ENCODE data around the gene NAB2.

Gene NAB2

DNA sequence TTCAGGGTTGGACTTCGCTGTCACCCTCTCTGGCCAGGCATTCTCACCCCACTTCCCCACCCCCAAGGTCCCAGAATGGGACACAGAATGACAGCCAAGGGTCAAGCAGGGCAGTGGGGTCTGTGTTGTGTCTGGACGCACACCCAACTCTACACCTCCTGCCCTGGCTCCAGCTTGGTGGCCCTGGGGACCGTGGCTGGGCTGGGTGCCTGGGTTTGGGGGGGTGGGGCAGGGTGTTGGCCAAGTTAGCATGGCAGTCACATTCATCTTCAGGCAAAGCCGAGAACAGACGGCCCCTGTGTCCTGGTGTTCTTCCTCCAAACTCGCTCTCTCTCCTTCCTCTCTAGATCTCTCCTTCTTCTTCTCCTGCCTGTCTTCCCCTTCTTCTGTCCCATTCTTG, 45.0 kb downstream of the NAB2 start:
- DNase-seq (ENCODE audit: low read depth): no peak

DNA sequence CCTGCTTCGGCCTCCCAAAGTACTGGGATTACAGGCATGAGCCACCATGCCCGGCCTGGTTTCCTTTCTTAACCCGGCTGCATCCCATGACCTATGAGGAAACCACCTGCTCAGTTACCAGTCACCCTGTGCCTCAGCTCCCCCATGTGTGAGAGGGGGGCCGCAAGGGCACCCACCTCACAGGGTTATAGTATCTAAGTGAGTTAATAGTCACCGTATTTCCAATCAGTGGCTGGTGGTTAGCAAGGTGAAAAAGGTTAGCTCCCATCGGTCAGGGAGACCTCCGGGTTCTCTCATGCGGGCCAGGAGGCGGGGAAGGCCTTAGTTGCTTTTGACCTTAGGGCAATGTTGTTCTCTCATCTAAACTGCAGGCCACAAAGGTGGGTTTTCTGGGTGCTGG, 46.0 kb downstream of the NAB2 start:
- DNase-seq (ENCODE audit: low read depth): no peak

DNA sequence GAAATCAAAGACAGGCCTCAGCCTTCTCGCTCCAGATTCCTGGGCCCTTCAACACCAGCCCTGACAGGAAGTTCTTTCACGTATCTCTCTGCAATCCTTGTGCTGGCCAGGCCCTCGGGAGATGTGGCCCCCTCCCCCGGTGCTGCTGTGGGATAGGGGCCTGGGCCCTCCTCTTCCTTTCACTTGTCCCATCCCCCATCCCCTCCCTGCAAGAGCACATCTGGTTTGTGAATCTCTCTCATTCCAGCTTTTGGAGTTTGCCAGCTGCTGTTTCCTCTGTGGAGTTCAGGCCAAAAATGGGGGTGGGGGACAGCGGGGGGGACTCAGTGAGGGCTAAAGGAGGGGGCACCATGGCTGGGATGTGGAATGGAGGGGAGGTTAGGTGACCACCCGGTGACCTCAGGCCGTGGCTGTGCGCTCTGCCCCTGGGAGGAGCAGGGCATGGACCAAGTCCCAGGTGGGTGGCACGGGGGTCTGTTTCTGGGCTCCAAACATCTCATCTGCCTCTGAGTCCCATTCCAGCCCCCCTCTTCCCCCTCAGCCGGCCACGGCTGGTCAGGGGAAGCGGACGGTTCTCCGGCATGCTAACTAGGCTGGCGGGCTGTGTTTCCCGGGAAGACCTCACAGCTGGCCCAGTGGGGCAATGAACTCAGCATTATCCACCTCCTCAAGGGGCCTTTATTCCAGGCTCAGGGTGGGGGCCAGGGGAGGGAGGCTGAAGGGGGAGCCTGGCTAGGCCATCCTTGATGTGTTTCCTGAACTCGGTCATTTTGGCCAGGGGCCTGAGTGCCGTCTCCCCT, 46.8 kb downstream of the NAB2 start:
- DNase-seq (ENCODE audit: low read depth): no peak

DNA sequence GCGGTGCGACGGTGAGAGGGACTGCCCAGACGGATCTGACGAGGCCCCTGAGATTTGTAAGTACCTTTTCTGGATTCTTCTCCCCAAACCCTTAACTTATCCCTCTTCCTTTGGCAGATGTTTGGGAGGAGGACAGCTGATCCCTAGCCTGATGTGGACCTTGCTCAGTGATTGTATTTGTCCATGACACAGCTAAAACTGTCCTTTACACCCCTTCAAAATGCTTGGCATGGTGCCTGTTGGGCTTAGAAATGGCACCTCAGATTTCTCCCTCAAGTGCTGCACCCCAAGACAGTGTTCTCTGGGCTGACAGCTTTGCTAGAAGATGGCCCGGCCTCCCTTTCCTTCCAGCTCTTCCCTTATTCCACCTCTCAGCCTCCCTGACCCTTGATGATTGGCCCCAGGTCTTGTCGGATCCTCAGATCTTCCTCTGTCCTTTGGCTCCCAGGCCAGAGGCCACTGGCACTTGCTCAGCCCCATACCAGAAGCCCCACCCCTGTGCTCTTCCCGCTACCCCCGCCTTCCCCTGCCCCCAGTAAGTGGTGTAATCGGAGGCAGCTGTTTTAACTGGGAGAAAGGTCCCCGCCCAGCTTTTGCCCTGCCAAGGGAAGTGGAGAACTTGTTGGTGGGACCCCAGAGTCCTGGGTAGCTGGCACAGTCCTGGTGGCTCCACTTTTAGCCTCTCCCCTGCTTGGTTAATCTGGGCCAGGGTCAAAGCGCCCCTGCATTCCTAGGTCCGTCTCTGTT, 49.8 kb downstream of the NAB2 start:
- no peak for DNase-seq (ENCODE audit: low read depth)

DNA sequence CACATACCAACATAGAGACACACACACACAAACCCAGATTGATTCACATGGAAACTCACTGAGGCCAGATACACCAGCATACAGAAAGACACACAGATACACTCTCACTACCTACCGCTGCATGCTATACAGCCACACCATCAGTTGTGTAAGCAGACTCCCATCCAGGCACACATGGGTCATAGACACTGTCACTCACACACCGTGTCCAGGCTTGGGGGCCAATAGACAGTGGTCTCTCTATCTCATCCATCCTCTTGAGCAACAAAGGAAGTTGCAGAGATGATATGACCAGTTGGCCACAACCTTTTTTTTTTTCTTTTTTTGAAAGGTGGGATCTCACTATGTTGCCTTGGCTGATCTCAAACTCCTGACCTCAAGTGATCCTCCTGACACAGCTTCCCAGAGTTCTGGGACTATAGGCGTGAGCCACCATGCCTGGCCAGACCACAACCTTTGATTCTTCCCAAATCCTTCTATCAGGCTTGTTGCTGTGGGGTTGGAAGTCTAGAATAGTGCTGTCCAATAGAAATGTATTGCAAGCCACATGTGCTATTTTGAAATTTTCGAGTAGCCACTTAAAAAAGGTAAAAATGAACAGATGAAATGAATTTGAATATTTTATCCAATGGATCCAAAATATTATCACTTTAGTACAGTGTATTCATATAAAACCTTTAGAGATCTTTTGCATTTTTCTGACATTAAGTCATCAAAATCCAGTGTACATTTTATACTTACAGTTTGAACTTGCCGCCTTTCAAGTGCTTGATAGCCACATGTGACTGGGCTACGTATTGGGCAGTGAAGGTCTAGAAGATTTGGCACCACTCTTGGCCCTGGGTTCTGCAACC, 51.1 kb downstream of the NAB2 start:
- DNase-seq (ENCODE audit: low read depth): no peak

DNA sequence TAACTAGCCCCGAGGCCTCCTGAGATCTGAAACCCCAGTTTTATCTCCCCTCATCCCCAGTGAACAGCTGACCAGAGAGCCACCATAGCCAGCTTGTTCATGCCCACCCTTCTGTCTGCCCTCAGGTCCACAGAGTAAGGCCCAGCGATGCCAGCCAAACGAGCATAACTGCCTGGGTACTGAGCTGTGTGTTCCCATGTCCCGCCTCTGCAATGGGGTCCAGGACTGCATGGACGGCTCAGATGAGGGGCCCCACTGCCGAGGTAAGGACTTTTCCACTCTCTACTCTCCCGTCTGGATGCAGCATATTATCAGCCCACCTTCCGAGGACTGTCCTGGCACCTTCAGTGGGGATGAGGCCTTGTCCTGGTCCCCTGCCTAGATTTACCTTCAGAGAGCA, 52.3 kb downstream of the NAB2 start:
- DNase-seq (ENCODE audit: low read depth): no peak

DNA sequence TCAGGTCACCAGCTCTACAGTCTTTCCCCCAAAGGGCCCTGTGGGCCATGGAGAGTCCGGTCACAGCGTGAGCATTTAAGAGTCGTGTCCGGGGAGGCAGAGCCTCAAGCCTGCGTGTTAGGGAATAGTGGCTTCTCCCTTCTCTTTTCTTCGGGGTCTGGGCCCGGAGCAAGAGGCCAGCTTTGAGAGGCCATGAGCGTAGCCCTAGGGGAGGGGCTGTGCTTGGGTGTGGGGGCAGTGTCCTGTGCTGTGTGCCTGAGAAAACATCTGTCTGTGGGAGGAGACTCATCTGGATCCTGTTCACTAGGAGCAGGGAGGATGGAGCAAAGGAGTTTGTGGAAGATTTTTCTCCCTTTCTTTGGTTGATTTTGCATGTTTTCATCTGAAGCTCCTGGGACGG, 53.2 kb downstream of the NAB2 start:
- no peak for DNase-seq (ENCODE audit: low read depth)

DNA sequence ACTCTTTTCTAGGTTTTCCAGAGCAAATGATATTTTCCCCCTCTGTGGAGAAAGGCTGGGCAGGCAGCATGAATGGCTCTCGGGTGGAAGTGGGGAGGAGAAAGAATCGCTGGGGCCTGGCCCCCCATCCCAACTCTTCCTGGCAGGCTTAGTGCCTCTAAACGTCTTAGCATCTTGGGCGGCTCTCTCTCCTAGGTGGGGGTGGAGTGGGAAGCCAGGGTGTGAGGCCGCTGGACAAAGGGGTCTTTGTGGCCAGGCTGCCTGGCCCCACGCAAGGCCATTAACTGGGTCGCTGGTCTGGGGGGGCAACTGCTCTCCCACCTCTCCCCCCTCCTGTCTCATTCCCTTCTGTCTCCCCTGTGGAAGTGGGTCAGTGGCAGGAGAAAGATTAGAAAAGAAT, 53.8 kb downstream of the NAB2 start:
- DNase-seq (ENCODE audit: low read depth): no peak

DNA sequence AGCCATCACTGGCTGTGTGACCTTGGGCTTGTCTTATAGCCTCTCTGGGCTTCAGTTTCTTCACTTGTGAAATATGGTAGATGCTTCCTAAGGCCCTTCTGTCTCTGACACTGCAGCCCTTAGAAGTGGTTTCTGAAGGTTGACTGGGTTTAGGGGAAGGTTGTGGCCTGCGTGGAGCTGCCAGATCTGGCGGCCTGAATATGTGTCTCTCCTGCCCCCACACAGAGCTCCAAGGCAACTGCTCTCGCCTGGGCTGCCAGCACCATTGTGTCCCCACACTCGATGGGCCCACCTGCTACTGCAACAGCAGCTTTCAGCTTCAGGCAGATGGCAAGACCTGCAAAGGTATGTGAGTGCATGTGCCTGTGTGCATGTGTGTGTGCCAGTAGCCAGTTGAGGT, 54.5 kb downstream of the NAB2 start:
- no peak for DNase-seq (ENCODE audit: low read depth)

Data from activated T-cell treated with anti-CD3 and anti-CD28 coated beads for 24 hours (primary cell).